ENCODE measurements around the gene PVALEF.

- TF ChIP-seq, protein P1, sequence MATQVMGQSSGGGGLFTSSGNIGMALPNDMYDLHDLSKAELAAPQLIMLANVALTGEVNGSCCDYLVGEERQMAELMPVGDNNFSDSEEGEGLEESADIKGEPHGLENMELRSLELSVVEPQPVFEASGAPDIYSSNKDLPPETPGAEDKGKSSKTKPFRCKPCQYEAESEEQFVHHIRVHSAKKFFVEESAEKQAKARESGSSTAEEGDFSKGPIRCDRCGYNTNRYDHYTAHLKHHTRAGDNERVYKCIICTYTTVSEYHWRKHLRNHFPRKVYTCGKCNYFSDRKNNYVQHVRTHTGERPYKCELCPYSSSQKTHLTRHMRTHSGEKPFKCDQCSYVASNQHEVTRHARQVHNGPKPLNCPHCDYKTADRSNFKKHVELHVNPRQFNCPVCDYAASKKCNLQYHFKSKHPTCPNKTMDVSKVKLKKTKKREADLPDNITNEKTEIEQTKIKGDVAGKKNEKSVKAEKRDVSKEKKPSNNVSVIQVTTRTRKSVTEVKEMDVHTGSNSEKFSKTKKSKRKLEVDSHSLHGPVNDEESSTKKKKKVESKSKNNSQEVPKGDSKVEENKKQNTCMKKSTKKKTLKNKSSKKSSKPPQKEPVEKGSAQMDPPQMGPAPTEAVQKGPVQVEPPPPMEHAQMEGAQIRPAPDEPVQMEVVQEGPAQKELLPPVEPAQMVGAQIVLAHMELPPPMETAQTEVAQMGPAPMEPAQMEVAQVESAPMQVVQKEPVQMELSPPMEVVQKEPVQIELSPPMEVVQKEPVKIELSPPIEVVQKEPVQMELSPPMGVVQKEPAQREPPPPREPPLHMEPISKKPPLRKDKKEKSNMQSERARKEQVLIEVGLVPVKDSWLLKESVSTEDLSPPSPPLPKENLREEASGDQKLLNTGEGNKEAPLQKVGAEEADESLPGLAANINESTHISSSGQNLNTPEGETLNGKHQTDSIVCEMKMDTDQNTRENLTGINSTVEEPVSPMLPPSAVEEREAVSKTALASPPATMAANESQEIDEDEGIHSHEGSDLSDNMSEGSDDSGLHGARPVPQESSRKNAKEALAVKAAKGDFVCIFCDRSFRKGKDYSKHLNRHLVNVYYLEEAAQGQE (IDR thresholded peaks at IDR 0.05; ENCODE audit: low read depth), result no peak
- no peak for TF ChIP-seq ZBTB7A (IDR thresholded peaks at IDR 0.05; ENCODE audit: low read depth)
- TF ChIP-seq, protein P2, sequence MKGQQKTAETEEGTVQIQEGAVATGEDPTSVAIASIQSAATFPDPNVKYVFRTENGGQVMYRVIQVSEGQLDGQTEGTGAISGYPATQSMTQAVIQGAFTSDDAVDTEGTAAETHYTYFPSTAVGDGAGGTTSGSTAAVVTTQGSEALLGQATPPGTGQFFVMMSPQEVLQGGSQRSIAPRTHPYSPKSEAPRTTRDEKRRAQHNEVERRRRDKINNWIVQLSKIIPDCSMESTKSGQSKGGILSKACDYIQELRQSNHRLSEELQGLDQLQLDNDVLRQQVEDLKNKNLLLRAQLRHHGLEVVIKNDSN (IDR thresholded peaks at IDR 0.05), result no peak
- no peak for TF ChIP-seq MAX (IDR thresholded peaks at IDR 0.05)
- TF ChIP-seq FOXM1 (IDR thresholded peaks at IDR 0.05; ENCODE audit: borderline replicate concordance, low read depth), result no peak
- TF ChIP-seq NFIC (IDR thresholded peaks at IDR 0.05), result no peak
- TF ChIP-seq CEBPB (IDR thresholded peaks at IDR 0.05), result no peak
Observed at GRCh38 chr17:81167194-81167524, 1.9 kb downstream of the PVALEF start.

Measured in Ishikawa (cell line).